Stimulated activated CD8-positive, alpha-beta memory T cell treated with anti-CD3 and anti-CD28 coated beads, Interleukin-15, amount 100 ng/mL, for 48 hours (primary cell): ENCODE data around the gene B4GALNT3.
"Not testable (repeated sequence)": the region's sequence is repeated elsewhere in the genome, so short reads cannot be mapped to it uniquely, and the experiment has no call there.

Source experiments
- DNase-seq, 2 donors: peaks; one replicate each; pipeline ENCODE4 v3.0.0-alpha.2; 2020; ENCODE audit warnings: low read depth in 2 of 2

B4GALNT3 gene

GRCh38 chr12:459430-460258, at the start of gene B4GALNT3:
Gene B4GALNT3 (plus strand): TSS chr12:459939. CDS start chr12:460377, 438 bp downstream.
- DNase-seq, result no peak

DNA sequence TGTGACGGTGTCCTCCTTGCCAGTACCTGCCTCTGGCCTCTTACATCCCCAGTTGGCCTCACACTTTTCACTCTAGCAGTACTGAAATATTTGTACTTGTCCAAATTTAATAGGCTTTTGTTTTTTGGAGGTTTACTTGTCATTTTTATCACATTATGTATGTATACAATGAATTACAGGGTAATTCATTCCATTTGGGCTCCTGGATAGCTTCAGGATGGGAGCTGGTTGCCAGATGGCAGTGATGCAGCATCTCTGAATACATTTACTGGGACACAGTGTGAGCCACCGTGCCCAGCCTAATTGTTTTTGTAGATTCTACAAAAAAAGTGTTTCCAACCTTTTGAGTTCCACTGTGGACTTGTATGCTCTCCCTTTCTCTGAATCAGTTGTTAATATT, 44.9 kb upstream of the B4GALNT3 start:
- no peak for DNase-seq

- DNase-seq, result no peak
Measured at GRCh38 chr12:418432-418831, 41.3 kb upstream of the B4GALNT3 start.

GRCh38 chr12:422526-422925, 37.2 kb upstream of the B4GALNT3 start:
- no peak for DNase-seq

DNA sequence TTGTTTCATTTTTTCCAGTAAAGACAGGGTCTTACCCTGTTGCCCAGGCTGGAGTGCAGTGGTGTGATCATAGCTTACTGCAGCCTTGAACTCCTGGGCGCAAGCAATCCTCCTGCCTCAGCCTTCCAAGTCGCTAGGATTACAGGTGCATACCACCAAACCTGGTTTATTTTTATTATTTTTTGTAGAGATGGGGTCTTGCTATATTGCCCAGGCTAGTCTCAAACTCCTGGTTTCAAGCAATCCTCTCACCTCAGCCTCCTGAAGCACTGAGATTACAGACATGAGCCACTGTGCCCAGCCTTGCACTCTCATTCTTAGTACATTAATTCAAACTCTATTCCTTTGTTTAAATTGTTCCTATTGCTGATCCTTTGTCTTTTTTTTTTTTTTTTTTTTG, 24.0 kb upstream of the B4GALNT3 start:
- DNase-seq, result not testable (repeated sequence)

DNA sequence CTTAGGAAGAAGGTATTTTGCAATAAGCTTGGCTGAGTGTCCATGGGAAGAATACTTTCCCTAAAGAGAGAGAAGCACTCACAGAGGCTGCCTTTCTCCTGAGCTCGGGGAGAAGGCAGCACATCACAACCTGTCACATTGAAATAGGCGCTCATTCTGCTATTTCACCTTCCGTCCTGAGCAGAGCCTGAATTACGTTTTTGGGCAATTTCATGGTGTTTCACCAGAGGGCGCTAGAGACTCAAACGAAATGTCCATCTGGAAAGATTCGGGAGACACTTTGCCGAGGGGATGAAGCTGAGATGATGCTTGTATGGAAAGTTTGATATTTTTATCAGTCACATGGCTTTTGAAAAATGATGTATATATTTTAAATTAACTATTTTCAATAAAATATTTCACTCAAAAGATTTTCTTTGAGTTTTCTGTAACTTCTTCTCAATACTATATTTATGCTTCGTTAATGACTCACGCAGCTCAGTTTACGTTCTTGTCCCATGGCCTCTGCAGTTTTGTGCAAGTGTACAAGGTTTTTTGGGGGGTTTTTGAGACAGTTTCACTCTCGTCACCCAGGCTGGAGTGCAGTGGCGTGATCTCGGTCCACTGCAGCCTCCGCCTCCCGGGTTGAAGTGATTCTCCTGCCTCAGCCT, 17.4 kb upstream of the B4GALNT3 start:
- DNase-seq, result no peak

- no peak for DNase-seq
Measured at GRCh38 chr12:447141-447540, 12.6 kb upstream of the B4GALNT3 start.

DNA sequence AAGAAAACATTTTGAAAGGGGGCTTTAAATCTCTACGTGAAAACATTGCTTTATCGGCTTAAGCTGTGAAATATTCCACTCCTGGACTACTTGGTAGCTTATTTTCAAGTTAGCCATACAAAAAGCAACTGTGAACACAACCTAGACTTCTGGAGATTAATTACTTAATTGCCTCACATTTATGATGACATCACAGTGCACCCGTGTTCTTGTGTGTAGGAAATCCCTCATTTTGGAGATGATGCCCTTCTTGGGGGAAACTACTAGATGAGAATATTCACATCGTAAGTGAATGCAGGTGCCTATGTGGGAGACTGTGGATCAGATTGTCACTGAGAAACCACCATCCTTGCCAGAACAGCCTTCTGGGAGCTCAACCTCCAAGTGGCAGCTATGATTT, 10.5 kb upstream of the B4GALNT3 start:
- no peak for DNase-seq

DNA sequence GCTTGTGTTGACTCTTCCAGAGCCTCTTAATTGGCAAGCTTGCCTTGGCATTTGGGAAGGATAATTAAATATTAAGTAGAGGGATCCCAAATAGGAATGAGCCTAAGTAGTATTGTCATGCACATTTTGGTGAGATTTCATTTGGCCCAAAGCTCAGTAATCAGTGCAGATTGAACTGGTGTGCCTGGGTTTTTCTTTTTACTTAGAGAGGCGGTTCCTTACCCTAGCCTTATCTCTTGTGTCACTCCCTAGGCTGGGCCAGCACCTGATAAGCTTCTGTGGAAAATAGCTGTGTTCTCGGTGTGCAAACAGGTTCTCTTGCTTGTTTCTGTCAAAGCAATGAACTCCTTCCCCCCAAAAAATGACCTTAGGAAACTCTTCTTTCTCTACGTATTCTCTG, 9.3 kb upstream of the B4GALNT3 start:
- no peak for DNase-seq

DNA sequence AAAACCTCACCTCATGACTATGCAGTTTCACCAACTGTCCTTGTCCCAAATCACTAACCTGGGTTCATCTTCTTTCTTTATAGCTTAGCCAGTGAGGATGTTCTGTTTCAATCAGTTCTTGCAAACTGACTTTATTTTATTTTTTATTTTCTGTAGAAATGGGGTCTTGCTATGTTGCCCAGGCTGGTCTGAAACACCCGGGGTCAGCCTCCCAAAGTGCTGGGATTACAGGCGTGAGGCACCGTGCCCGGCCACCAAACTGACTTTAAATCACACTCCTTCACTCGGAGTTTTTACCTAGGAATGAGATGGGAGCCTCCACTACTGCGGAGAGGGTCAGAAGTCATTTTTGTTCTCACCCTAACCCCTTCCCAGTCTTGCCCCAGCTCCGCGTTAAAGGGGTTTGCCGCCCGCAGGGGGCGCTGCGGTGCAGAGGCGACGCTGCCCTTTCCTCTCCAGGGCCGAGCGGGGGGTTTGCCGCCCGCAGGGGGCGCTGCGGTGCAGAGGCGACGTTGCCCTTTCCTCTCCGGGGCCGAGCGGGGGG, 7.0 kb upstream of the B4GALNT3 start:
- peak; percentile 59 to 77 for DNase-seq

- DNase-seq, result no peak
Measured at GRCh38 chr12:454833-455232, 4.9 kb upstream of the B4GALNT3 start.

- no peak for DNase-seq
Measured at GRCh38 chr12:455821-456220, 3.9 kb upstream of the B4GALNT3 start.

- DNase-seq, result no peak
Measured at GRCh38 chr12:457676-458075, 2.1 kb upstream of the B4GALNT3 start.

GRCh38 chr12:459050-459429, 699 bp upstream of the B4GALNT3 start:
- no peak for DNase-seq

DNA sequence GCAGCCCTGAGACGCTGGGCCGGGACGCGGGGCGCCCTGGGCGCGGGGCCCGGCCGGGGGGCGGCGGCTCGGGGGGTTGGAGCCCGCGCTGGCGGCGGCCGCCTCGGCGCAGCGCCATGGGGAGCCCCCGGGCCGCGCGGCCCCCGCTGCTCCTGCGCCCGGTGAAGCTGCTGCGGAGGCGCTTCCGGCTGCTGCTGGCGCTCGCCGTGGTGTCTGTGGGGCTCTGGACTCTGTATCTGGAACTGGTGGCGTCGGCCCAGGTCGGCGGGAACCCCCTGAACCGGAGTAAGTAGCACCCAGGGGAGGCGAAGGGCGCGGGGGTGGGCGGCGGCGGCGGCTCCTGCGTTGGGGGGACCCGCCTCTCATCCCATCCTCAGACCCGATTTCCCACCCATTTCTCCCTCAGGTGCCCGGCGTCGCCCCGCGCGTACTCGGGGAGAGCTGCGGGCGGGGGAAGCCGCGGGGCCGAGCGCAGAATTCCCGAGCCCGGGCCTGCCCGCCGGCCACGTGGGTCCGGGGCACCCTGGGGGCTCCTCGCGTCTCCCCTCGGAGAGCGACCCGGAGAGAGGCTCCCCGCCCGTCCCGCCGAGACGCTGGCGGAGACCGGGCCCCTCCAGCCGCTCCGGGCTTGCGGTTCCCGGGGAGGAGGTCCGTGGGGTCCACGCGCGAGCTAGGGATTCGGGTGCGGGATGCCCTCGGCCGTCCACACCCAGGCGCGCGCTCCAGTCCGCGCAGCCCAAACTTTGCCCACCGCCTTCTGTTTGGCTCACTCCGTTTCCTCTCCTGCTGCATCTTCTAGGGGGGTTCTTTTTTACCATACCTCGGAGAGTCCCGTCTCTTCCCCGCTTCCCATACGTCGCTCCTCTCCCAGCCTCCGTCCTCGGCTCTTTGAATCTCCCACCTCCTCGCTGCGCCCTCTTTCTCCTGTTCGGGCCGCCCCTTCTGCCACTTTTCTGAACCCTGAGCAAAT, 807 bp downstream of the B4GALNT3 start:
- DNase-seq, result no peak

DNA sequence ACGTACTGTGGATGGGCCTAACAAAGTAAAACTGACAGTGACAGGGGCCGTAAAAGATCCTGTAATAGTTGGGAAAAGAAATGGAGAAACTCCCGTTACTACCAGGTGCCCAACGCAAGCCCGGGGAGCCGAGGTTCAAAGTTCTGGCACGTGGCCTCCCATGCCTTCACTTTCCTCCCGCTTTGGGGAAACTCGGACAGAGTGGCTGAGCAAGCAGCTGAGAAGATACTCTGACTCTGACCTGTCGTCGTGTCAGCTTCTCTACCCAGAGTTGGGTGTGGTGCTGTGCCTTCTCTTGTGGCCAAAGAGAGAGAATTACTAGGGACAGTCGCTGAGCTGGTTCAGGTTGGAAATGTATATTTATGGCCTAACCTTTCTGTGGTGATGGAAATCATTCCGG, 1.7 kb downstream of the B4GALNT3 start:
- no peak for DNase-seq

DNA sequence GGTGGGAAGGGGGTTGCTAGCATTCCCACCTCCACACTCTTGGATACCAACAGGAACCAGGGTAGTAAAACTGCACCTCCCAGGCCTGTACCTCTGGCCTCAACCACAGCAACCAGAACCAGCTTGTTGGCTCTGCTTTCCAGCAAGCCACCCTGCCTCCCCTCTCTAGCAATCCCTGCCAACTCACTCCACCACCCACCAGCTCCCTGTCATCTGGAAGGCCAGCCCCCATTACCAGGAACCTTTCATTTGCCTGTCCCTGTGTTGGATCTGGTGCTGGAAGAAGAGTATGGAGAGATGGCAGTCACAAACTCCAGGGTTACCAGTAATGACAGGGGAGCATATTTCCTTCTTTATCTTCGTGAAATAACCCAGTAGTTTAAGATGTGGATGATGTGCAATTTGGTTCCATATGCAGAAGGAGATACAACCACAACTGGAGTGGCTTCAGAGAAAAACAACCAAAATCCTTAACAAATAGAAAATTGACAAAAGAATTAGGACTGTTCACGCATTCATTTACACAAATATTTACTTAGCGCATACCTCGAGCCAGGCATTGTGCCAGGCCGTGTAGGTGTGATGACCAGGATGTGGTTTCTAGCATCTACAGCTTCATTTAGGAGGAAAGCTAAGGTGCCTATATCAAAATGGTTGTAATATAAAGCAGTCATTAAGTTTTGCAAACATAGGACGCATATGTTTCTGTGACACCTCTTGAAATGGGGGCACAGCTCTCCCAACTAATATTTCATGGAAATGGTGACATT, 3.4 kb downstream of the B4GALNT3 start:
- DNase-seq, result no peak

GRCh38 chr12:464484-465267, 4.9 kb downstream of the B4GALNT3 start:
- no peak for DNase-seq

DNA sequence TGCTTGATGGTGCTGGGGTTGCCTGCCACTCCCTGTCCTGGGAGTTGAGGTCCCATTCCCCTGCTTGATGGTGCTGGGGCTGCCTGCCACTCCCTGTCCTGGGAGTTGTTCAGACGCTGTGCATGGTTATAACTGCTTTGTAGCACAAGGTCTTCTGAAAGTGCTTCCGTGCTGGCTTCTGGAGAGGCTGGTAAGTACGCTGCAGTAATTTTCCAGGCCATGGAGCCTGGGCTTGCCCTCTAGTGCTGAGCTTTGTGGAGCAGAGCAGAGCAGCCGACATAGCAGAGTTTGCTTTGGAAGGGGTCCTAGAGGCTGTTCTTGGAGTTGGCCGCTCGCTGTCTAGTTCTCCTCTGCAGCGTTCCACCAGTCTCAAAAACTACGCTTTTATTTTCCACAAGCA, 6.3 kb downstream of the B4GALNT3 start:
- DNase-seq, result no peak

GRCh38 chr12:466762-467161, 7.0 kb downstream of the B4GALNT3 start:
- no peak for DNase-seq
